MV-4-11 (cell line): Measurements from ENCODE around the gene NHP2.

Experiments
- DNase-seq: peaks from one replicate; lab custom pipeline; 2025; lab: John Stamatoyannopoulos, UW

Gene NHP2

DNA sequence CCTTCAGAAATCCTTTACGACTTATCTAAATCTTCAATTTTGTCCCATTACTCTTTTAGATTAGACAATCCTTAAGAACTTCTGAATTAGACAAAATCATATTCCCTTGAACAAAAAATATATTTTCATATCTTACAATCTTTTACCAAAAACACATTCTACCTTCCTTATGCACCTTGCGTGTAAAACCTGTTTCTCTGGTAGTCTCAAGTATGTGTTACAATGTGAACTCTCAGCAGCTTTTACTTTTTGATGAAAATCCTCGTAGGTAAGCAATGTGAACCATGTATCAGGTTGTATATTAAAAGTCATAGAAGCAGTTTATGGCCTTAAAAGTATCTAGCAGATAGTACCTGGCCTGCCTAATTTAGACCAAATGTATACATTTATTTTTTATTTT, 20.8 kb upstream of the NHP2 start:
- DNase-seq: no peak

GRCh38 chr5:178170455-178170854, 16.8 kb upstream of the NHP2 start:
- DNase-seq: no peak

GRCh38 chr5:178165581-178165980, 11.9 kb upstream of the NHP2 start:
- no peak for DNase-seq

GRCh38 chr5:178163772-178164735, 10.4 kb upstream of the NHP2 start:
- peak; percentile 68 for DNase-seq

- DNase-seq: no peak
Measured at GRCh38 chr5:178162481-178162880, 8.8 kb upstream of the NHP2 start.

DNA sequence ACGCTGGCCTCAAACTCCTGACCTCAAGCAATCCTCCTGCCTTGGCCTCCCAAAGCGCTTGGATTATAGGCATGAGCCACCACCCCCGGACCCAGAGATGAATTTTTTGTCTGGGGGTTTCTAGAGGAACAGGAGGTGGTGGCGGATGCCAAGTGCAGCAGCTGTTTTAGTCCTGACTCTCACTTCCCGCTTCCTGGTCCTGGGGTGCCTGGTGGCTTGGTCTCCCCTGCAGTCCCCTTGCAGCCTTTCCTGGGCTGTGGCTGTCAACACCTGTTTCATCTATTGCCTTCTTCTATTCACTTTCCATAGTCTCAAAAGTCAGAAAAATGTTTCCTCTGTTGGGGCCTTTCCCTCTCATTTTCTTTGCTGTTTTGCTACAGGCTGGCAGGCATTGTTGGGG, 6.5 kb upstream of the NHP2 start:
- DNase-seq: peak; percentile 25

DNA sequence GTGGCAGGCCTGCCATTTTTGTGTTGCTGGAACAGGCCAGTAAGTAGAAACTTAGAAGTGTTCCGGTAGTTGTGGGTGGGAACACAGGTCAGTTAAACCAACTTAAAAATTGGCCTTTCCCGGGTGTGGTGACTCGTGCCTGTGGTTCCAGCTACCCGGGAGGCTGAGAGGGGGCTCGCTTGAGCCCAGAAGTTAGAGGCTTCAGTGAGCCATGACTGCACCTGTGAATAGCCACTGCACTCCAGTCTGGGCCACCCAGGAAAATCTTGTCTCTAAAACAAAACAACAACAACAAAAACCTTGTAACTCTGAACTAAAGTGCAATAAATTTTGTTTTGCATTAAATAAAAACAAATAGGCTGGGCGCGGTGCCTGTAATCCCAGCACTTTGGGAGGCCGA, 1.4 kb upstream of the NHP2 start:
- DNase-seq: no peak

DNA sequence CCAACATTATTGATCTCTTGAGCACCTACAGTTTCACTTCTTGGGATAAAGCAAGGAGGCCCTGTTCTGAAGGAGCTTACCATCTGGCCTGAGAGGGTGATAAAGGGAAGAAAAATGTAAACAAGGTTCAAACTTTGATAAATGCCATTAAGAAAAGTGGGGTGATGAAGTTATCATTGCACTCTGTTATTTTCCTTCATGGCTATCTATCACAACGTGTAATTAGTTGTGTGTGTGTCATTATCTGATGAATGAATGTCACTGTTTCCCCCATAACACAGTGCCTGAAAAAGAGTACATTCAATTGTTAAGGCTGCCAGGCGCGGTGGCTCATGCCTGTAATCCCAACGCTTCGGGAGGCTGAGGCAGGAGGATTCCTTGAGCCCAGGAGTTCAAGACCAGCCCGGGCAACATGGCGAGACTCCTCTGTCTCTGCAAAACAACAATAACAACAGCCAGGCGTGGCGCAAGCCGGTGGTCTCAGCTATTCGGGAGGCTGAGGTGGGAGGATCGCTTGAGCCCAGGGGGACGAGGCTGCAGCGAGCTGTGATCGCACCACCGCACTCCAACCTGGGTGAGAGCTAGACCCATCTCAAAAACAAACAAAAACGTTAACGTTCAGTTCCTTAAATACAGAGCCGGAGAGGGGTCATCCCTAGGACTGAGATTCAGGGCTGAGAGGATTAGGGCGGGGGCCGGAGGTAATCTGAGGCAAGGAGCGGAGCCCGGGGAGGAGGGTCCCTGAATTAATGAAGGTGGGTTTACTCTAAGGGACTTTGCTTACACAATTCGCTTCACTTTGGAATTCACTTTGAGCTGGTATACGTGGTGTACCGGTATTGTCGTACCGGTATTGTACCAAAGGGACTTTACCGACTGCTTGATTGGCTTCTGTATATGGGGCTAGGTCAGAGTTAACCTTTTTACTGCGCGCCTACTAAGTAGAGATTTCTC, 917 bp downstream of the NHP2 start:
- DNase-seq: no peak

- no peak for DNase-seq
Measured at GRCh38 chr5:178150977-178151734, 2.5 kb downstream of the NHP2 start.

GRCh38 chr5:178149199-178149932, 4.3 kb downstream of the NHP2 start:
- no peak for DNase-seq

- DNase-seq: no peak
Measured at GRCh38 chr5:178147406-178147805, 6.3 kb downstream of the NHP2 start.

- peak; percentile 70 for DNase-seq
Measured at GRCh38 chr5:178145965-178146820, 7.5 kb downstream of the NHP2 start.

- DNase-seq: no peak
Measured at GRCh38 chr5:178143901-178144300, 9.8 kb downstream of the NHP2 start.

DNA sequence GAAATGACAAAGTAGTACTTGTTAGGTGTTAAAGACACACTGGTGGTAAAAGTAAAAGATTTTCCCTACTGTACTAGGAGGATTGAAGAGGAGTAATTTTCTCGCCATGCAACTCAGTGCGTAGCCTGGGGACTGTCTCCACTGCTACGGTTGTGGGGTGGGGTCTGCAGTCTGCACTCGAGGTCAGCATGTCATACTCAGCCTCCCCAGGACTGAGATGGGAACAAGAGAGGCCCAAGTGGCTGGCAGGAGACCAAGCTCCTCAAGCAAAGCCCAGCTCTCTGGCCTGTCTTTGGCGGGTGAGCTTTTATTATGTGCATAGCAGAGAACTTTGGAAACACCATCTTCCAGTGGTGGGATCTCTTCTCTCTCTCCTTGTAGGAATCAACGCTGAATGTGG, 10.4 kb downstream of the NHP2 start:
- no peak for DNase-seq

DNA sequence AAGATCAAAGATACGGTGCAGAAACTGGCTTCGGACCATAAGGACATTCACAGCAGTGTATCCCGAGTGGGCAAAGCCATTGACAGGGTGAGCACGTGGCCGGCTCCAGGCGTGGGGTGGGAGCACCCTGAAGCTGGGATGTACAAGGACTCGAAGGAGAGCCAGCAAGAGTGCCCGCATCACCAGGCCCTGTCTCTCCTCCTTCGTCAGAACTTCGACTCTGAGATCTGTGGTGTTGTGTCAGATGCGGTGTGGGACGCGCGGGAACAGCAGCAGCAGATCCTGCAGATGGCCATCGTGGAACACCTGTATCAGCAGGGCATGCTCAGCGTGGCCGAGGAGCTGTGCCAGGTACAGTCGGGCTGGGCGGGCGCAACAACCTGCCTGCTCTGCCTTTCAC, 11.0 kb downstream of the NHP2 start:
- no peak for DNase-seq

DNA sequence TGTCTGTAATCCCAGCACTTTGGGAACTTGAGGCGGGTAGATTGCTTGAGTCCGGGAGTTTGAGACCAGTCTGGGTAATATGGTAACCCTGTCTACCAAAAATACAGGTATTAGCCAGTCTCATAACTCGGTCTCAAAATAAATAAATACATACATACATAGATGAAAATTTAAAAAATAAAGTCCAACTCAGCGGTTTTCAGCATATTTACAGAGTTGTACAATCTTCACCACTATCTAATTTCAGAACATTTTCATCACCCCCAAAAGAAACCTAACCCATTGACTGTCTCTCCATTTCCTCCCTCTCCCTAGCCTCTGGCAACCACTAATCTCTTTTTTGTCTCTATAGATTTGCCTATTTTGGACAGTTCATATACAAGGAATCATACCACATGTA, 12.1 kb downstream of the NHP2 start:
- DNase-seq: no peak

DNA sequence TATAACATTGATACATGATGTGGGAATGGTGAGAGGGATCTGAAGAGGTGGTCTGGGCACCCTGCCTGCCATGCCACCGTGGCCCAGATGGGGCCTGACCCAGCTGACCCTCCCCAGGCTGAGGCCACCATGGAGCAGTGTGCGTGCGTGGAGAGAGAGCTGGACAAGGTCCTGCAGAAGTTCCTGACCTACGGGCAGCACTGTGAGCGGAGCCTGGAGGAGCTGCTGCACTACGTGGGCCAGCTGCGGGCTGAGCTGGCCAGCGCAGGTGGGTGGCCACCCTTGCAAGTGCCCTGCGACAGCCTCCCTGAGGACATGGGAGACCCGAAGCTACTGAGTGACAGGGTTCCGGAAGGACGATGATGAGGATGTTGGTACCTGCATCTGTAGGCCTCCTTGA, 15.7 kb downstream of the NHP2 start:
- no peak for DNase-seq

- no peak for DNase-seq
Measured at GRCh38 chr5:178136990-178137389, 16.7 kb downstream of the NHP2 start.

DNA sequence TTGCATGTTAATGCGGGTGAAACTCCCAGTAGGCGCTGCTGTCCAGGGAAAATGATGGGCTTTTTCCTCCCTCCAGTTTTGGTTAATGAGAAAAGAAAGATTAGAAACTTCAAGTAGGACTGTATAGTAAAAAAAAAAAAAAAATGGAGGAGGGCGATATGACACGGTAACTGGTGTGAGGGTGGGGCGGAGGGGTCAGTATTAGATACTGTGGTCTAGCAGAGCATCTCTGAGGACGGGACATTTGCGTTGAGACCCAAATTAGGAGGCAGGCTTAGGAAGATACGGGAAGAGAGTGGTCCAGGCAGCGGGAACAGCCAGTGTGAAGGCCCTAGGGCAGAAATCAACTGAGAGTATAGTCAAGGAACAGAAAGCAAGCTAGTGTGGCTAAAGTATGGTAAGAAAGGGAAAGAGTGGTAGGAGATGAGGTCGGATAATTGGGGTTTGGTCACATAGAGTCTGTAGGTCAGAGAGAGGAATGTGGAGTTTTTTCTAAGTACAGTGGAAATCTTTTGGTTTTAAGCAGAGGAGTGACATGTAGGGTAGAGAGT, 22.2 kb downstream of the NHP2 start:
- no peak for DNase-seq
